K562 (cell line): ENCODE results near the gene CALCA. TPM values are rescaled to one million over a fixed set of nuclear protein-coding genes. Genes with fewer than 3 reads are reported as not detected.

Experiments
- CBX3 ChIP-seq, 2 experiments: IDR thresholded peaks; 1 replicate in 1 of 2; 2 replicates in 1 of 2; pipeline ENCODE4 v1.6.1; 2012; ENCODE audit warnings: inconsistent platforms in 2 of 2, low read length in 2 of 2, borderline replicate concordance in 1 of 2, control low read depth in 1 of 2
- HDGF ChIP-seq: fragments of 450-650 bp; IDR thresholded peaks from 2 replicates; pipeline ENCODE4 v1.6.1; 2016
- L3MBTL2 ChIP-seq: fragments of 450-650 bp; IDR thresholded peaks from 2 replicates; pipeline ENCODE4 v1.6.1; 2016; ENCODE audit warnings: mild to moderate bottlenecking, moderate library complexity
- MAFK ChIP-seq: IDR thresholded peaks from 2 replicates; pipeline ENCODE4 v1.6.1; 2011; ENCODE audit warnings: low read length, improper control_type of control experiment
- MAZ ChIP-seq, 2 experiments: fragments of 450-650 bp in 1 of 2; sonication (generic) in 1 of 2; formaldehyde crosslinking; IDR thresholded peaks in 1 of 2; conservative IDR thresholded peaks in 1 of 2; 2 replicates each; pipeline versions ENCODE4 v1.4.0 to v1.5.0; 2020; ENCODE audit warnings: mild to moderate bottlenecking in 1 of 2, missing genetic modification reagents in 1 of 2
- MYC ChIP-seq, 2 experiments: fragments of 250-450 bp in 1 of 2; sonication (Bioruptor Pico) in 1 of 2; IDR thresholded peaks; 2 replicates each; pipeline versions ENCODE4 v1.5.1 to v1.6.1; 2012 to 2021; ENCODE audit warnings: low read depth in 2 of 2, borderline replicate concordance in 1 of 2, improper control_type of control experiment in 1 of 2, low read length in 1 of 2, mild to moderate bottlenecking in 1 of 2, moderate library complexity in 1 of 2
- NFIC ChIP-seq: fragments of 450-650 bp; IDR thresholded peaks from 2 replicates; pipeline ENCODE4 v1.6.1; 2017; ENCODE audit warnings: mild to moderate bottlenecking, inconsistent platforms
- PHB ChIP-seq: fragments of 250-450 bp; sonication (Bioruptor Pico); IDR thresholded peaks from 2 replicates; pipeline ENCODE4 v1.5.0; 2021
- PHF8 ChIP-seq: fragments of 200-600 bp; sonication (generic); IDR thresholded peaks from 2 replicates; pipeline ENCODE4 v1.6.1; 2012; ENCODE audit warnings: mixed run types, mild to moderate bottlenecking, inconsistent platforms, low read length, moderate library complexity, borderline replicate concordance
- SMC3 ChIP-seq: conservative IDR thresholded peaks from 2 replicates; pipeline ENCODE4 v1.6.1; 2011; ENCODE audit warnings: low read depth, low read length, improper control_type of control experiment; ENCODE audit not compliant: insufficient read depth
- ZNF197 ChIP-seq: fragments of 200-800 bp; sonication (Bioruptor generic); IDR thresholded peaks from 2 replicates; pipeline ENCODE4 v1.6.1; 2016; ENCODE audit warnings: low read depth, missing genetic modification characterization, missing compliant biosample characterization
- polyA plus RNA-seq, 8 experiments: library from polyadenylated mRNA; depleted of rRNA in 4 of 8; stranded (reverse) in 5 of 8; unstranded in 3 of 8; fragments of >200 nt; fragmentation: Nextera tagmentation in 2 of 8; fragmentation: Illumina TruSeq in 1 of 8; extraction: Ambion mirVana in 2 of 8; extraction: Trizol in 1 of 8; gene quantifications; 2 replicates each; pipeline versions ENCODE4 v1.2.1 to v1.2.3, GENCODE V29; 2011 to 2014; ENCODE audit warnings: inconsistent platforms in 1 of 8, missing spikeins in 1 of 8
- total RNA-seq, 7 experiments: library from RNA; depleted of rRNA in 6 of 7; stranded (reverse); fragments of >200 nt in 6 of 7; fragmentation: Illumina TruSeq in 2 of 7; extraction: Trizol in 2 of 7; gene quantifications; 2 replicates each; pipeline versions ENCODE4 v1.2.1 to v1.2.3, GENCODE V29; 2011 to 2021; ENCODE audit warnings: low replicate concordance in 1 of 7
- TF ChIP-seq, protein P1 (sequence below): fragments of 450-650 bp; IDR thresholded peaks from 2 replicates; pipeline ENCODE4 v1.6.1; 2016; ENCODE audit warnings: mild to moderate bottlenecking, moderate library complexity
- TF ChIP-seq, protein P2 (sequence below), 2 experiments: IDR thresholded peaks; 2 replicates each; pipeline ENCODE4 v1.6.1; 2011; ENCODE audit warnings: borderline replicate concordance in 1 of 2, control low read depth in 1 of 2, low read depth in 1 of 2, low read length in 1 of 2, mild to moderate bottlenecking in 1 of 2, mixed read lengths in 1 of 2, moderate library complexity in 1 of 2; ENCODE audit not compliant: insufficient read depth in 1 of 2, insufficient read length in 1 of 2, poor library complexity in 1 of 2, severe bottlenecking in 1 of 2; ENCODE audit errors: extremely low read depth in 1 of 2

CALCA gene
- total and polyA plus RNA-seq, 9 of the 15 experiments (the other 6 are each of a cell fraction or from before 2014, with no cell fraction given), result 0.07 TPM; not detected in 8

DNA sequence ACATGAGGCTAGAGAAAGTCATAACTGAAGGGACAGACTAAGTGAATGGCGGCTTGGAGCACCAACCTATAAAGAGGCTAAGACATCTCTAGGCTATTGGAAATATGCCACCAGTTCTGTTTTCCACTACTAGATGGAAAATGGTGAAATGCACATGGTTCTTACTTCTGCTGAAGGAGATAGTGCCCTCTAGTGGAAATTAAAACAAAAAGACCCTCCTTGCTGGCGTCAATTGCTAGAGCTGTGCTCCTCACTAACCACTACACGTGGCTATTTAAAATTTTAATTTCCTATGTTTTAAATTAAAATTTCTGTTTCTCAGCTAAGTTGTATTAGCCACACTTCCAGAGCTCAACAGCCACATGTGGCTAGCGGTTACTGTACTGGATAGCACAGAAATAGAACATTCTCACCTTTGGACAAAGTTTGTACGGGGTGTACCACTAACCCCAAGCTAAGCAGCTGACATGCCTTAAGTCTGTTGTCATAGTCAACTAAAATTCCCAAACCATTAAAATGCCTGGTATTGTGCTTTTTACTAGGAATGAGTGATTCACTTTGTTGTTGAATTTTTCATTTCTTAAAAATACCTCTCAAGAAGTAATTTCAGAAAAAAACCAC lies 34.1 kb upstream of the CALCA start (continued):
- TF ChIP-seq, protein P1, sequence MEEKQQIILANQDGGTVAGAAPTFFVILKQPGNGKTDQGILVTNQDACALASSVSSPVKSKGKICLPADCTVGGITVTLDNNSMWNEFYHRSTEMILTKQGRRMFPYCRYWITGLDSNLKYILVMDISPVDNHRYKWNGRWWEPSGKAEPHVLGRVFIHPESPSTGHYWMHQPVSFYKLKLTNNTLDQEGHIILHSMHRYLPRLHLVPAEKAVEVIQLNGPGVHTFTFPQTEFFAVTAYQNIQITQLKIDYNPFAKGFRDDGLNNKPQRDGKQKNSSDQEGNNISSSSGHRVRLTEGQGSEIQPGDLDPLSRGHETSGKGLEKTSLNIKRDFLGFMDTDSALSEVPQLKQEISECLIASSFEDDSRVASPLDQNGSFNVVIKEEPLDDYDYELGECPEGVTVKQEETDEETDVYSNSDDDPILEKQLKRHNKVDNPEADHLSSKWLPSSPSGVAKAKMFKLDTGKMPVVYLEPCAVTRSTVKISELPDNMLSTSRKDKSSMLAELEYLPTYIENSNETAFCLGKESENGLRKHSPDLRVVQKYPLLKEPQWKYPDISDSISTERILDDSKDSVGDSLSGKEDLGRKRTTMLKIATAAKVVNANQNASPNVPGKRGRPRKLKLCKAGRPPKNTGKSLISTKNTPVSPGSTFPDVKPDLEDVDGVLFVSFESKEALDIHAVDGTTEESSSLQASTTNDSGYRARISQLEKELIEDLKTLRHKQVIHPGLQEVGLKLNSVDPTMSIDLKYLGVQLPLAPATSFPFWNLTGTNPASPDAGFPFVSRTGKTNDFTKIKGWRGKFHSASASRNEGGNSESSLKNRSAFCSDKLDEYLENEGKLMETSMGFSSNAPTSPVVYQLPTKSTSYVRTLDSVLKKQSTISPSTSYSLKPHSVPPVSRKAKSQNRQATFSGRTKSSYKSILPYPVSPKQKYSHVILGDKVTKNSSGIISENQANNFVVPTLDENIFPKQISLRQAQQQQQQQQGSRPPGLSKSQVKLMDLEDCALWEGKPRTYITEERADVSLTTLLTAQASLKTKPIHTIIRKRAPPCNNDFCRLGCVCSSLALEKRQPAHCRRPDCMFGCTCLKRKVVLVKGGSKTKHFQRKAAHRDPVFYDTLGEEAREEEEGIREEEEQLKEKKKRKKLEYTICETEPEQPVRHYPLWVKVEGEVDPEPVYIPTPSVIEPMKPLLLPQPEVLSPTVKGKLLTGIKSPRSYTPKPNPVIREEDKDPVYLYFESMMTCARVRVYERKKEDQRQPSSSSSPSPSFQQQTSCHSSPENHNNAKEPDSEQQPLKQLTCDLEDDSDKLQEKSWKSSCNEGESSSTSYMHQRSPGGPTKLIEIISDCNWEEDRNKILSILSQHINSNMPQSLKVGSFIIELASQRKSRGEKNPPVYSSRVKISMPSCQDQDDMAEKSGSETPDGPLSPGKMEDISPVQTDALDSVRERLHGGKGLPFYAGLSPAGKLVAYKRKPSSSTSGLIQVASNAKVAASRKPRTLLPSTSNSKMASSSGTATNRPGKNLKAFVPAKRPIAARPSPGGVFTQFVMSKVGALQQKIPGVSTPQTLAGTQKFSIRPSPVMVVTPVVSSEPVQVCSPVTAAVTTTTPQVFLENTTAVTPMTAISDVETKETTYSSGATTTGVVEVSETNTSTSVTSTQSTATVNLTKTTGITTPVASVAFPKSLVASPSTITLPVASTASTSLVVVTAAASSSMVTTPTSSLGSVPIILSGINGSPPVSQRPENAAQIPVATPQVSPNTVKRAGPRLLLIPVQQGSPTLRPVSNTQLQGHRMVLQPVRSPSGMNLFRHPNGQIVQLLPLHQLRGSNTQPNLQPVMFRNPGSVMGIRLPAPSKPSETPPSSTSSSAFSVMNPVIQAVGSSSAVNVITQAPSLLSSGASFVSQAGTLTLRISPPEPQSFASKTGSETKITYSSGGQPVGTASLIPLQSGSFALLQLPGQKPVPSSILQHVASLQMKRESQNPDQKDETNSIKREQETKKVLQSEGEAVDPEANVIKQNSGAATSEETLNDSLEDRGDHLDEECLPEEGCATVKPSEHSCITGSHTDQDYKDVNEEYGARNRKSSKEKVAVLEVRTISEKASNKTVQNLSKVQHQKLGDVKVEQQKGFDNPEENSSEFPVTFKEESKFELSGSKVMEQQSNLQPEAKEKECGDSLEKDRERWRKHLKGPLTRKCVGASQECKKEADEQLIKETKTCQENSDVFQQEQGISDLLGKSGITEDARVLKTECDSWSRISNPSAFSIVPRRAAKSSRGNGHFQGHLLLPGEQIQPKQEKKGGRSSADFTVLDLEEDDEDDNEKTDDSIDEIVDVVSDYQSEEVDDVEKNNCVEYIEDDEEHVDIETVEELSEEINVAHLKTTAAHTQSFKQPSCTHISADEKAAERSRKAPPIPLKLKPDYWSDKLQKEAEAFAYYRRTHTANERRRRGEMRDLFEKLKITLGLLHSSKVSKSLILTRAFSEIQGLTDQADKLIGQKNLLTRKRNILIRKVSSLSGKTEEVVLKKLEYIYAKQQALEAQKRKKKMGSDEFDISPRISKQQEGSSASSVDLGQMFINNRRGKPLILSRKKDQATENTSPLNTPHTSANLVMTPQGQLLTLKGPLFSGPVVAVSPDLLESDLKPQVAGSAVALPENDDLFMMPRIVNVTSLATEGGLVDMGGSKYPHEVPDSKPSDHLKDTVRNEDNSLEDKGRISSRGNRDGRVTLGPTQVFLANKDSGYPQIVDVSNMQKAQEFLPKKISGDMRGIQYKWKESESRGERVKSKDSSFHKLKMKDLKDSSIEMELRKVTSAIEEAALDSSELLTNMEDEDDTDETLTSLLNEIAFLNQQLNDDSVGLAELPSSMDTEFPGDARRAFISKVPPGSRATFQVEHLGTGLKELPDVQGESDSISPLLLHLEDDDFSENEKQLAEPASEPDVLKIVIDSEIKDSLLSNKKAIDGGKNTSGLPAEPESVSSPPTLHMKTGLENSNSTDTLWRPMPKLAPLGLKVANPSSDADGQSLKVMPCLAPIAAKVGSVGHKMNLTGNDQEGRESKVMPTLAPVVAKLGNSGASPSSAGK, result peak; percentile 61
- peak; percentile 84 for TF ChIP-seq MYC (IDR thresholded peaks at IDR 0.05; ENCODE audit: low read depth, low read length)
- TF ChIP-seq MYC (CRISPR knock-in tag; IDR thresholded peaks at IDR 0.05; ENCODE audit: borderline replicate concordance, low read depth), result no peak
- TF ChIP-seq MAFK, result no peak
- no peak for TF ChIP-seq ZNF197
- TF ChIP-seq SMC3, result 0 out of 2 replicates have a peak, but pooled peaks have one; percentile 35
- no peak for TF ChIP-seq PHB (CRISPR knock-in tag)
- peak in 1 of 2 experiments; percentile 47; a peak in 1 of 4 replicates for TF ChIP-seq MAZ (CRISPR knock-in tag; conservative IDR thresholded peaks at IDR 0.05 in 1 of 2, IDR thresholded peaks at IDR 0.05 in 1 of 2)
- TF ChIP-seq L3MBTL2, result peak; percentile 82
- TF ChIP-seq, protein P2, sequence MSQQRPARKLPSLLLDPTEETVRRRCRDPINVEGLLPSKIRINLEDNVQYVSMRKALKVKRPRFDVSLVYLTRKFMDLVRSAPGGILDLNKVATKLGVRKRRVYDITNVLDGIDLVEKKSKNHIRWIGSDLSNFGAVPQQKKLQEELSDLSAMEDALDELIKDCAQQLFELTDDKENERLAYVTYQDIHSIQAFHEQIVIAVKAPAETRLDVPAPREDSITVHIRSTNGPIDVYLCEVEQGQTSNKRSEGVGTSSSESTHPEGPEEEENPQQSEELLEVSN (IDR thresholded peaks at IDR 0.05; ENCODE audit: borderline replicate concordance in 1 of 2, extremely low read depth in 1 of 2, insufficient read depth in 1 of 2, insufficient read length in 1 of 2, low read depth in 1 of 2, low read length in 1 of 2, poor library complexity in 1 of 2, severe bottlenecking in 1 of 2), result peak in 1 of 2 experiments; percentile 64
- no peak for TF ChIP-seq HDGF
- TF ChIP-seq NFIC, result peak; percentile 50
- TF ChIP-seq CBX3 (IDR thresholded peaks at IDR 0.05; ENCODE audit: borderline replicate concordance in 1 of 2, low read length in 2 of 2), result 0 out of 3 replicates have a peak, but pooled peaks of 1 of the 2 experiments have one; percentile 52
- TF ChIP-seq PHF8, result no peak
